Stimulated activated CD4-positive, alpha-beta T cell treated with anti-CD3 and anti-CD28 coated beads, Interleukin-15, amount 100 ng/mL, for 1 hour (primary cell): ENCODE data around the gene YEATS2.
"Not testable (repeated sequence)": the region's sequence is repeated elsewhere in the genome, so short reads cannot be mapped to it uniquely, and the experiment has no call there.

Experiments
- DNase-seq, 2 donors: peaks; one replicate each; pipeline ENCODE4 v3.0.0-alpha.2; 2020; ENCODE audit warnings: low read depth in 1 of 2, low spot score in 1 of 2

YEATS2 gene

GRCh38 chr3:183775781-183776180 is 78.2 kb downstream of the YEATS2 start:
- DNase-seq: no peak

GRCh38 chr3:183776451-183776850 is 78.9 kb downstream of the YEATS2 start:
- DNase-seq: not testable (repeated sequence)

- DNase-seq: no peak
Measured at GRCh38 chr3:183777016-183777618, 79.5 kb downstream of the YEATS2 start.

GRCh38 chr3:183779896-183780465 is 82.4 kb downstream of the YEATS2 start:
- DNase-seq: no peak

- no peak for DNase-seq
Measured at GRCh38 chr3:183781246-183781645, 83.6 kb downstream of the YEATS2 start.

- no peak for DNase-seq
Measured at GRCh38 chr3:183782576-183783276, 85.1 kb downstream of the YEATS2 start.

- not testable (repeated sequence) for DNase-seq
Measured at GRCh38 chr3:183784503-183784902, 86.9 kb downstream of the YEATS2 start.

- no peak for DNase-seq
Measured at GRCh38 chr3:183789826-183790225, 92.2 kb downstream of the YEATS2 start.

GRCh38 chr3:183790700-183791099 is 93.1 kb downstream of the YEATS2 start:
- DNase-seq: no peak

GRCh38 chr3:183792976-183793375 is 95.4 kb downstream of the YEATS2 start:
- no peak for DNase-seq

- no peak for DNase-seq
Measured at GRCh38 chr3:183794452-183794851, 96.9 kb downstream of the YEATS2 start.

- DNase-seq: no peak
Measured at GRCh38 chr3:183796372-183796771, 98.8 kb downstream of the YEATS2 start.

GRCh38 chr3:183797996-183798395 is 100.4 kb downstream of the YEATS2 start:
- DNase-seq: no peak

GRCh38 chr3:183799461-183799860 is 101.9 kb downstream of the YEATS2 start:
- DNase-seq: no peak

- DNase-seq: no peak
Measured at GRCh38 chr3:183800243-183800863, 102.8 kb downstream of the YEATS2 start.

- DNase-seq: no peak
Measured at GRCh38 chr3:183801601-183802000, 104.0 kb downstream of the YEATS2 start.

GRCh38 chr3:183802989-183803388 is 105.4 kb downstream of the YEATS2 start:
- no peak for DNase-seq

- DNase-seq: no peak
Measured at GRCh38 chr3:183807209-183807728, 109.7 kb downstream of the YEATS2 start.

- DNase-seq: no peak
Measured at GRCh38 chr3:183807881-183808280, 110.3 kb downstream of the YEATS2 start.

GRCh38 chr3:183808355-183808754 is 110.8 kb downstream of the YEATS2 start:
- DNase-seq: no peak

- DNase-seq: no peak
Measured at GRCh38 chr3:183809270-183809669, 111.7 kb downstream of the YEATS2 start.
